NCI-H1092 treated with DMSO at 0.1 percent for 48 hours (cell line): Measurements from ENCODE around the gene WNT5B.
A peak's percentile ranks its signal among the peaks of the same experiment; 100 is the strongest.

Experiments used
- DNase-seq: peaks from one replicate; lab custom pipeline; 2025; lab: John Stamatoyannopoulos, UW

Gene WNT5B

DNA sequence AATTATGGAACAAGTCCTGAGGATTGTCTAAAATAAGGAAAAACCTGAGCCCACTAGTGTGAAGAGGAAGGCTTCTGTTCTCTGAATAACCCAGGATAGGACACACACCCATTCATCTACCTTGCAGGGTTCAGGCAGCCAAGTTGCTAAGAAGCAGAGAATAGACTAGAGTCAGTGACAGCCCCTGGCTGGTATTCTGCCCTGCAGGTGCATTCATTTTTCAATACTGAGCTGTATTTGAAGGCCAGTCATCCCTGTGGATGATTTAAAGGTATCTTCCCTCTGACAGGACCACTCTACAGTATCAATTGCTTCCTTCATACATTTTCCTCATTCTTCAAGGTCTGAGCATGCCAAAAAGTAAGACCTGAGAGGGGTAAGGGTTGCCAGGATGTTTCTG lies 22.9 kb downstream of the WNT5B start:
- DNase-seq, result no peak

DNA sequence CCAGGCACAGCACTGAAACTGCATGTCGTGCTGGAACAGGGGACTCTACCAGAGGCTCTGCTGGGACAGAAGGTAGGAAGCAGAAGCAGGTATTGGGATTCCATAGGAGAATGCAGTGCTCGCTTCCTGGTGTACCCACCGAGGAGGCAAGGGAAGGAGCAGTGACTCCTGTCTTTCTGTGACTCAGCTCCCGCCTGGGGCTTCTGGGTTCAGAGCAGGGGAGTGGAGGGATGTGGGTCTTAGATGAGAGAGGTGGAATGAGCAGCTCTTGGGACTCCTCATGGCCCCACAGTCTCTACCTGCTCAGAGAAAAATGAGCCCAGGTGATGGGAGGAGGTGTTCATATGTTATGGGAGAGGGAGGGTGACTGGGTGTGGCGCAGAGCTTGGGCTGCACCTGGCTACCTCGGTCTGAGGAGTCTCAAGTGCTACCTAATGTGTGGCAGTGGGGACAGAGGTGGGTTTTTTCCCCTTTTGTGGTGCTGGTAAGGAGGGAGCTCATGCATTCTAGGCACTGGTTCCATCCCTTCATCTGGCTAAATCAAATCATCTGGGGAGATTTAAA lies 26.3 kb downstream of the WNT5B start:
- no peak for DNase-seq

DNA sequence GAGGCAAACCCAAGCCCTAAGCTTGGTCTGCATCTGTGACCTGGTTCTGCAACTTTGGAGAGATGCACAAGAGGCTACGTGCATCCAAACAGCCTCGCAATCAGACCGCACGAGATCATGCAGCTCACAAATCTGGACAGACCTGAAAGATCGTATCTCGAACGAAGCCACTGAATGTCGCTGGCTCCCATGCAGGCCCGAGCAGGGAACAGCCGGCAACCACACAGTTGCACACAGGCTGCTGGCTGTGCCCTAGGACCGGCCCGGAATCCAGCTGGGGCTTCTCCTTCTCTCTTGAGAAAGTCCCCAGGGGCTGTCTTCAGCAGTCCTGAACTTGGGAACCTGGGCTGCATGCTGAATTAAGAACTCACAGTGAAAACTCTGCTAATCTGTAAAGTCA lies 27.9 kb downstream of the WNT5B start:
- DNase-seq, result no peak

DNA sequence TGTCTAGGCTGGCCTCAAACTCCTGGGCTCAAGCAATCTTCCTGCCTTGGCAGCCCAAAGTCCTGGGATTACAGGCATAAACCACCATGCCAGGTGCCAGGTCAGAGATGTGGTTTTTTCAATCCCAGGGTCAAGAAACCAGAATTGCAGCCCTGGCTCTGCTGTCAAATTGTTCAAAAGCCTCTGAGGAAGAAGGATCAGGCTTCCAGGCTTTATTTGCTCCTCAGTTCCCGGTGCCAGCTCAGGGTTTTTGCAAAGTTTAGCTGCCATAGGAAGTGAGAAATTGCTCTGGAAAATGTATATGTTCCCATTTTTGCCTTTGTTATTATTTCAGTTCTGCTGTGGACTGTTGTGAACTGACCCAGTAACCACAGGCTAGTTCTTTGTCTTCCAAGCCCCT lies 28.7 kb downstream of the WNT5B start:
- no peak for DNase-seq

DNA sequence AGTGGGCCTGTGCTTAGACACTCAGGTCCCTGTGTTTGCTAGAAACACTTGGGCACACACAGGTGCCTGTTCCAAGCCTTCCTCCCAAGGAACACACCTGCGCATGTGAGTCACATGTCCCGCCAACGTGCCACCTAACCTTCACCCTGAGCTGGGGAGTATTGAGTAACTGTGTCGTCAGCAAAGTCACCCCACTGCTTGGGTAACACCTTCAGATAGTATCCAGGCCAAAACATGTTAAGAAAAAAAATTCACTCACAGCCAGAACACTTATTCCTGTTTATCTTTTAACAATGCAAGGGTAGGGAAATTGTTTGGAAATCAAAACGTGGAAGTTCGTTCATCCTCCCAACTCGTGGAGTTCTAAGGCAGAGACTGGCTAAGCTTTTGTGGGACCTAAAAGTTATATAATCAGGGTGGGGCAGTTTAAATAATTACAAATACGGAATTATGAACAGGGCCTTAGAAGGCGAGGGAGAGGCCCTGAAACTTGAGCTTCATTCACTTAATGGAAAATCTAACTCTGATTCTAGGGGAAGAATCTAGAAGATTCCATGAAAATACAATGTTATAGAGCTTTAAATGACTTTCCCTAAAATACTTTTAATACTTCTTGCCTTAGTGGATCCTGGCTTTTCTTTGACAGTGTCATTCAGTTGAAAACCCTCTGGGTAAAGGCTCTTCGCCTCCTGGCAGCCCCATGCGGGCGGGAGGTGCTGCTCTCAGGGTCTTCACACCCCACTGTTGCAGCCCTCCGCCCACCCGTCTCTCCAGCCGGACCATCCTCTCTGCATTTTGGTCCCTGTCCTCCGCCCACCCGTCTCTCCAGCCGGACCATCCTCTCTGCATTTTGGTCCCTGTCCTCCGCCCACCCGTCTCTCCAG lies 31.5 kb downstream of the WNT5B start:
- DNase-seq, result no peak

DNA sequence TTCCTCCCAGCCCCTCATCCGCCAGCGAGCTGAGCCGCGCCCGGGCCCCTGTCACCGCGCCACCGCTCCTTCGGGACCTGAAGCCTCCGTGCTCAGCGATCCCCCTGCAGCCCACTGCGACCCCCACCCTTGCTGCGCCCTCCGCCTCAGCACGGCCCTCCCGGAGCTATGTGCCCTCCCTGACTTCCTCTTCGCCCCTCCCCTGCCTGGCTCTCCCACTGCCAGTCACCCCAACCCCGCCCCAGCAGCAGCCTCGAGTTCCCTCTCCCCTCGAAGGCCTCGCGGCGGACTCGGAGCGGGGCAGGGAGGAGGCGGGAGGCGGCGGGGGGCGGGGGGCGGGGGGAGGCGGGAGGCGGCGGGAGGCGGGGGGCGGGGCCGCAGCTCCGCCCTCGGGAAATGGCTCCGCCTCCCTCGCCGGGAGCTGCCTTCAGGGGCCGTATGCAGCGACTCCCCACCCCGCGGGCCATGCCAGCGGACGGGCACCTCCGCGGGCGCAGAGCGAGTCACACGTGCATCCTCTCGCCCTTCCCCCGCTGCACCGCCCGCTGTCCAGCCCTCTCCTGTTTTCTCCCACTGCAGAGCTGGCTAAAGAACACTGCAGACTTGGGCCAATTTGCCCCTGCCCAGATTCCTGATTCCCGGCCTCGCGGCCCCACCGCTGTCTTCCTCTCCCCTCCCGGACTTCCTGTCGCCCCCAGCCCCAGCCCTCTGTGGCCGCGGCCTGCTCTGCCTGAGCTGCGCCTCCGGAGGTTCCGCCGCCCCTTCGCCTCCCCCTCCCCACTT lies 32.7 kb downstream of the WNT5B start:
- DNase-seq, result peak; percentile 86

DNA sequence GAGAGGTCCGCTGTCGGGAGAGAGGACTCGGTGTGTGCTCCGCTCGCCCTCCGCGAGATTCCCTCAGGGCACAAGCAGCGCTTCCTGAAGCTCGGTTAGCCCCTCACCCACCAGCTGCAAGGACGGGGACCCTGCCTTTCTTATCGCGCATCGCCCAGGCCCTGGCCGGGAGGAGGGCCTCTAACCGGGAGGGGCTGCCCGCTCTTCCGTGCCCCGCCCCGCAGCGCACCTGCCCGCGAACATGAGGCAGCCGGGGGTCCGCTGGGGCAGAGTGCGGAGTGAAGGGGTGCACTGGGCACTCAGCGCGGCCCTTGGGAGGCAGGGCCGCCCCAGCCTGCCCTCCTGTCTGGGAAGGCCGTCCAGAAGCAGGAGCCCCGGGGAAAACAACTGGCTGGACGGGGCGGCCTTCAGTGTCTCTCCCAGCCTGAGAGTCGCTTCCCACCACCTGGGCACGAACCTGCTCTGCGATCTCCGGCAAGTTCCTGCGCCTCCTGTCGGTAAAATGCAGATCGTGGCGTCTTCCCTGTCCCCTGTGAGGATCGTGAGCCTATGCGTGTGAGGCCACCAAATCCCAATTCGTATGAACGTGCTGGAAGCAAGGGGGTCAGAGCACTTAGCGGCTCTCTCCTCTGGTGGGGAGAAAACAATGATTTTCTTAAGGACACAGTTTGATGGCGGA lies 33.9 kb downstream of the WNT5B start:
- no peak for DNase-seq

DNA sequence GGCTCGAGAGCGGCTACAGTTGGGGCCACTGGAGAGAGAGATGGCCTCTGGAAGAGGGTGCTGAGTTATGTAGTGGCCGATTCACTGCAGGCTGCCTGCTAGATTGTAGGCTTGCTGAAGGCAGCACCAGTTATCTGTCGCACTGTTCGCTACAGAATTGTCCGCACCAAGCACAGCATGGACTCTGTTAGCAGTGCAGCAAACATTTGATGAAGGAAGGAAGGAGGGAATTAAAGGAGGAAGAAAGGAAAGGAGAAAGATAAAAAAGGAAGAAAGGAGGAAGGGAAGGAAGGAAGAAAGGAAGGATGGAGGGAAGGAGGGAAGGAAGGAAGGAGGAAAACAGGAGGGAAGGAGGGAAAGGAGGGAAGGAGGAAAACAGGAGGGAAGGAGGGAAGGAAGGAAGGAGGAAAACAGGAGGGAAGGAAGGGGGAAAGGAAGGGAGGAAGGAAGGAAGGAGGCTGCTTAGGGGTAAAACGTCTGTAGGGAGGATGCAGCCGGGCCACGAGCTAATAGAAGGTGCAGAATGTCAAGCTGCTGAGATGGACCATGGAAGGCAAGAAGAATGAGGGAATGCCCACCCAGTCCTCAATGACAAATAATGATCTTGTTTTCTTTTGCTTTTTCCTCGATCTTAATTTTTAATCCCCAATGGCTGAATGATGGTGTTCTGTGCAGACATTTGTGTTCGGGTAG lies 34.6 kb downstream of the WNT5B start:
- no peak for DNase-seq

DNA sequence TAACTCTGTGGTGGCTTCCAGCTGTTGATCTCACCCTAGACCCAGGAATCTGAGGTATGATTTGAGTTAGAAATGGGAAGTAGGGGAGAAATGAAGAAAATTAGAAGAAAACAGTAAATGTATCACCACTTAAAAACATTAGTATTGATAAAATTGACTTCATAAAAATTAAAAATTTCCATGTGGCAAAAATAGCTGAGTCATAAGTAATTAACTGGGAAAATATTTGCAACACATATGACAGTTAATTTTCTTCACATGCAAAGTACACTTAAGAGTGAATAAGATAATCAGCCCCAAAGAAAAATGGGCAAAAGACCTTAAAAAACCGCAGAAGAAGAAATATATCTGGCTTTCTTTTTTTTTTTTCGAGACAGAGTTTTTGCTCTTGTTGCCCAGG lies 36.3 kb downstream of the WNT5B start:
- DNase-seq, result no peak

DNA sequence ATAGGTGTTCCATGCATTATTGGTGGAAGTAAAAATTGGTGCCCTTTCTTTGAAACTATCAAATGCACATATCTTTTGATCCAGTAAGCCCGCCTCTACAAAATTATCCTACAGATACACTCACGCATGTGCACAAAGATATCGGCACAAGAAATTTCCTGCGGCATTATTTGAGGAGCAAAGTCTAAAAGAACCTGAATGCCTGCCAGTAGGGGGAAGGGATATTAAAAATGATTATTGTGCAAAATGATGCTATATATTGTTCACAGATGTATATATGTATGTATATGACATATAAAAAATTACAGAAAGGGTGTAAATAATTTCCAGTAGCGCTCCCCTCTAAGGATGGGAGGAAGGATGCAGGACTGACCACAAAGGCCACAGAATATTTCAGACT lies 37.2 kb downstream of the WNT5B start:
- no peak for DNase-seq

DNA sequence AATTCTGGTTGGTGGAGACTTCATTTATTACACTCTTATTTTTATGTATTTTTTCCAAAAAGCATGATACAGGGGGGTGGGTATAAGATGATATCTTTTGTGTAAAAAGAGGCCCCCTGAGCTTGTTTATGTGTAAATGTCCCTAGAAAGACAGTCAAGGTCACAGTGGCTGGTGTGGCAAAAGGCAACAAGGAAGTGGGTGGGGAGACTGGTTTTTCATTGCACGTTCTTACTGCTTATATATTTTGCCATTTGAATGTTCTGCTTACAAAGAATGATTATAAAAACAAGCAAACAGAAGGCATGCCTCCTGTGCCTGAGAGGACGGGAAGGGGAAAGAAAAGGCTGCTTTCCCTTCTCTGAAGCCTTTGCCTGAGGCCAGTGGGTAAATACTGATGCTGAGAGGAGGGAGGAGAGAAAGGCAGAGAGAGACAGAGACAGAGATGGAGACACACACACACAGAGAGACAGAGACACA lies 37.7 kb downstream of the WNT5B start:
- DNase-seq, result no peak

DNA sequence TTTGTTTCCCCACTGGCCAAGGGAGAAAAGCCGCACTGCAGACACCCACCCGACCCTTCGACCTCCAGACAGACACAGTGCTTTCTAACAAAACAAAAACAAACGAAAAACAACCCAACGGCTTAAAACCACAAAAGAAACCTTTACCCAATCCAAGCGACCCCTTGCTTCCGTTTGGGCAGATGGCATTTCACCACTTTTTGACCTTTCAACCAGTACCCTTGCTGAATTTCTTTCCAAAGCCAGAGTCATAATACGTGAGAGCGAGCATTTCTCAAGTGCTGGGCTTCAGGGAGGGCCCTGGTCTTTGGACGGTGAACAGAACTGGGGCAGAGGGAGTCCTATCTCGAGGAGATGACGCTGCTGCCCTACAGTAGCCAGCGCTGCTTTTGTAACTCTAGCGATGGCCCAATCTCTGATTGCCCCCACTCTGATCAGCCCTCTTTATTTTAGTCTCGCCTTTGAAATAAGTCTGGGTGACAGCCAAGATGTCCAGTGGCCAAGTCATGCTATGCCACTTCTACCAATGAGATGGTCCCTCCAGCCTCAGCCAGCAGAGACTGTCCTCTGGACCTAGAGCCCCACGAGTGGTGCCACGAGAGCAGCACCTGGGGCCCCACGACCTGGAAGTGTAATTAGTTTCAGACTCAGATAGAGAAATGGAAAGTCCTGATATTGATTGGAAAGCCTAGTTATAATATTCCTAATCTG lies 40.0 kb downstream of the WNT5B start:
- no peak for DNase-seq

DNA sequence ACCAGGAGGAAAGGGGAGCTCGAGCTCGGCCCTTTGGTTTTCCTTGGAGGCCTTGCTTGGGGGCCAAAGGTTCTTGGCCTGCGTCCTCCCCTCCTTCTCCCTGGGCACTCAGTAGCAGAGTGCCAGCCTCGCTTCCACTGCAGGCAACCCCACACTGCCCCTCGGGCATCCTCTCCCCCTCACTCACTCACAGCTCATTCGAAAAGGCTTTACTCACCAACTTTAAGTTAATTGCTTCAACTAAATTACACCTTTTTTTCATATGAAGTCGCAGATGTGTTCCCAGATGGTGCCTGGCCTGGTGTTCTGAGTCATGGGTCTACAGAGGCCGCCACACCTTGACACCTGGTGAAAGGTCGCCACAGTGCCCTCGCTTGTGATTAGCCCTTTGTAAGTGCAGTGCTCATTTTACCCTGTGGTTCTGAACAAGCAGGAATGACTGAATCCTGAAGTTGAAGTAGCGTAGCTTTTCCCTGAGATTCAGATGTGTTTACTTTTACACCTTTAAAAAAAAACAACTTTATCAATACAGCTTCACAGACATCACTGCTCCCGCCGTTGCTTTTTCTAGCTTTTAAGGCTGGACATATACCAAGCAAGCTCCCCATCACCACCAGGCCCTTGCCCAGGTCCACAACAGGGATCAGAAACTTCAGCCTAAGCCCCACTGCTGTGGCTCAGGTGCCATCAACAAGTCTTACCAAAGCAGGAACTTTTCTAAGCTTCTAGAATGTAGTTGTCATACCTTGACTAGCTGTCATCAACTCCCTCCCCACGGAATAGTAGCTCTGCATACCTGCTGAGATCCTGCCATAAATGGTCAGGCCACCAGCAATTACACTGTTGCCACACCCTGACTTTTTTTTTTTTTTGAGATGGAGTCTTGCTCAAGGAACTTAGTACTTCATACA lies 41.6 kb downstream of the WNT5B start:
- no peak for DNase-seq

DNA sequence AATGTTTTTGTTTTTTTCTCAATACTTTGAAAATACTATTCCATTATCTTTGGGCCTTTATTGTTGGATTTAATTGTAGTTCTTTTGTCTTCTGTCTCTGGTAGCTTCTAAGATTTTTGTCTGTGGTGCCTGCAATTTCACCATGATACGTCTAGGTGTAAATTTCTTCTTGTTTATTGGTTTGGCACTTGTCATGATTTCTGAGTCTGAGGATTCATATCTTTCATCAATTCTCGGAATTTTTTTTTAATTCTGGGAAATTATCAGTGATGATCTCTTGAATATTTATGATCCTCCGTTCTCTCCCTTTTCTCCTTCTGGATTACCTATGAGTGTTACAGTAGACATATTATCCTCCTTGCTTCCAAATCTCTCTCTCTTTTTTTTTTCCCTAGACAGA lies 47.0 kb downstream of the WNT5B start:
- no peak for DNase-seq

DNA sequence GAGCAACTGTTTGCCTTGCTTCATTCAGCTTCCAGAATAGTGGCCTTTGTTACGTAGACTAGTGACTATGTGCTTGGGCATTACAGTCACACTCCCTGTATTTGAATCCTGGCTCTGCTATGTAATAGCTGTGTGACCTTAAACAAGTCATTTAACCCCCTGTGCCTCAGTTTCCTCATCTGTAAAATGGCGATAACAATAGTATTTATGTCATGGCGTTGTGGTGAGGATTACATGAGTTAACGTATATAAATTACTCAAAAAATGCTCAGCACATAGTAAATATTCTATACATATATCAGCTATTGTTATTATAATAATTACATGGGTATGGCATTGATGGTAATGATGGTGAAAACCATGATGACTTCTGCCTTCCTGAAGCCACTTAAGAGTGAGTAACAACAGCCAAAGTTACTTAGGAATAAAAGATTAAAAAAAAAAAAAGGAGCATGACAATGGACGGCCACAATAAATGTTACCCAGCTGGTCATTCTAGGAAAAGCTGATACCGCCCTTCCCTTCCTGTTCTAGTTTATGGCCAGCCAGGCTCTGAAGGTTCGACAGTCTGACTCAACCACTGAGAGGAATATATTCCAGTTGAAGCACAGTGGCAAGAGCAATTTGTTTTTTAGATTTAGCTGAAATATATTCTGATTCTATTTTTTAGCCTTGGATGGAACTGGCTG lies 51.9 kb downstream of the WNT5B start:
- no peak for DNase-seq

DNA sequence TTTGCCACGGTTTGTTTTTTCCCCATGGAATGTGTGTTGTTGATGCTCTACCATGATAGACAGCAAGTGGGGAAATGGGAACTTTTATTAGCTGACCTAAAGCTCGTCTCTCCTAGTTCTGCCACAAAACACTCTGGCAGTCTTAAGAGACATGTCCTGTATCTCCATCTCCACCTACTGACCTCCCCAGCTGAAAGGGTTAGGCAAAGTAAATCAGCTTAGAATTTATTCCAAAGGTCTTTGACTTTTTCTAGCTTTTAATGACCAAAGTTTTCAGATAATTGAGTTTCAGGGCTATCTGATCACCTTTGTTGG lies 52.4 kb downstream of the WNT5B start:
- no peak for DNase-seq

DNA sequence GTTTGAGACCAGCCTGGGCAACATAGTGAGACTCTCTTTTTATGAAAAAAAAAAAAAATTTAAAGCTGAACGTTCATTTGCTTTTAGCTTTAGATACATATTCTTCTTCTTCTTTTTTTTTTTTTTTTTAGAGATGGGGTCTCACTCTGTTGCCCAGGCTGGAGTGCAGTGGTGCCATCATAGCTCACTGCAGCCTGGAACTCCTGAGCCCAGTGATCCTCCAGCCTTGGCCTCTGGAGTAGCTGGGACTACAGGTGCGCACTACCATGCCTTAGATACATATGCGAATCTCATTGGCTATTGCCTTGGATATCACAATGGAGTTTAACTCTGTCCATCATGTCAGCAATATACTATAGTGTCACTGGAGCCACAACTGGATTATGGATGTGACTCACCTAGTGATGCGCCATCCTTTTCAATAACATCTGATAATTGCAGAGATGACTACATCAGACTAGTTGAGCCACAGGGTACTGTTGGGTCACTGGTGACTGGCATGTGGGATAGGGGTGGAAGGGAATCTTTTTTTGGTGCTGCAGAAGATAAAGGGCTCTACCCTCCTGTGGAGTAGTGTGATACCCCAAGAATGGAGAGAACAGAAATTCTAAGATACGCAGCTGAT lies 59.2 kb downstream of the WNT5B start:
- no peak for DNase-seq

DNA sequence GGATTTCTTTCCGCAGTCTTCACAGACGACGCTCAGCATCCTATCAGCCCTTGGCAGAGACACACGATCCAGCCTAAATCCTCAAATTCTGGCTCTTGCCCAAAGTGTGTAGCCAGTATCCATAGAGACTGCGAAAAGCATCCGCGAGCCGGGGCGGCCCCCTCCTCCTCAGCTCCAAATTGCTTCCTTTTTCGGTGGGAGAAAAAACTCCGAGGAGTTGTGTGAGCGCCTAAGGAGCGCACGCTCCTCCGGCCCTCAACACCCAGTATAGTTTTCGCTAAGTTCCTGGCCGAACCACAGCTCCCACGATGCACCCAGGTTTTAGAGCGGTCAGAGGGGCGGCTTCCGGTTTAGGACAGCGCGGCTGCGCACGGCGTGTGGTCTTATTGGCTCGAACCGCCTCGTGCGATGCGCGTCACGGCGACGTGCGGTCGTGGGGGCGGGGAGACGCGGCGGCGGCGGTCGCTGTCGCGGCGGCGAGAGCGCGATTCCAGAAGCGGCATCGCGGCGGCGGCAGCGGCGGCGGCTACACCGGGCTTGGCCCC lies 61.6 kb downstream of the WNT5B start, which contains the start of gene ADIPOR2:
Gene ADIPOR2, plus strand, starts transcription at position 493 of the 545 bp plus-strand sequence. CDS start 63,274 bp downstream, outside the sequence.
- DNase-seq, result peak; percentile 98
